Trophoblast cell (in vitro differentiated cells and primary cell): Measurements from ENCODE around the gene SEL1L.
"Not testable (repeated sequence)": the region's sequence is repeated elsewhere in the genome, so short reads cannot be mapped to it uniquely, and the experiment has no call there.

ENCODE experiments used
- DNase-seq, 2 donors: peaks; one replicate each; pipeline ENCODE4 v3.0.0-alpha.2; 2016
- H2AFZ ChIP-seq: 2 replicates; pipeline ENCODE4 v1.6.1; 2013; ENCODE audit warnings: low read length, moderate library complexity, mild to moderate bottlenecking; ENCODE audit not compliant: insufficient read depth, poor library complexity
- H2AK5ac ChIP-seq: 2 replicates; pipeline ENCODE4 v1.6.1; 2013; ENCODE audit warnings: mild to moderate bottlenecking, low read length
- H2BK120ac ChIP-seq: 2 replicates; pipeline ENCODE4 v1.6.1; 2013; ENCODE audit warnings: low read length, mild to moderate bottlenecking, moderate library complexity; ENCODE audit not compliant: insufficient read depth, poor library complexity
- H2BK12ac ChIP-seq: 2 replicates; pipeline ENCODE4 v1.6.1; 2013; ENCODE audit warnings: mild to moderate bottlenecking, low read length, moderate library complexity
- H2BK5ac ChIP-seq: 2 replicates; pipeline ENCODE4 v1.6.1; 2013; ENCODE audit warnings: low read length, low read depth, moderate library complexity, mild to moderate bottlenecking; ENCODE audit not compliant: poor library complexity
- H3K14ac ChIP-seq: 2 replicates; pipeline ENCODE4 v1.6.1; 2013; ENCODE audit warnings: mild to moderate bottlenecking, low read length
- H3K18ac ChIP-seq: 2 replicates; pipeline ENCODE4 v1.6.1; 2013; ENCODE audit warnings: mild to moderate bottlenecking, low read length
- H3K23ac ChIP-seq: 2 replicates; pipeline ENCODE4 v1.6.1; 2013; ENCODE audit warnings: low read length
- H3K27ac ChIP-seq: 2 replicates; pipeline ENCODE4 v1.5.1; 2013; ENCODE audit warnings: low read depth, mild to moderate bottlenecking, inconsistent platforms, low read length, moderate library complexity
- H3K27me3 ChIP-seq: 2 replicates; pipeline ENCODE4 v1.6.1; 2013; ENCODE audit warnings: inconsistent platforms, mild to moderate bottlenecking, low read length, moderate library complexity; ENCODE audit not compliant: insufficient read depth
- H3K36me3 ChIP-seq, 2 experiments: 1 replicate in 1 of 2; 2 replicates in 1 of 2; pipeline ENCODE4 v1.6.1; 2013; ENCODE audit warnings: low read length in 2 of 2, mild to moderate bottlenecking in 2 of 2, moderate library complexity in 1 of 2; ENCODE audit not compliant: insufficient read depth in 2 of 2, control insufficient read depth in 1 of 2
- H3K4ac ChIP-seq: 2 replicates; pipeline ENCODE4 v1.6.1; 2013; ENCODE audit warnings: low read depth, mild to moderate bottlenecking, low read length, moderate library complexity
- H3K4me1 ChIP-seq, 2 experiments: 1 replicate in 1 of 2; 2 replicates in 1 of 2; pipeline ENCODE4 v1.6.1; 2013; ENCODE audit warnings: low read length in 2 of 2, mild to moderate bottlenecking in 2 of 2, moderate library complexity in 1 of 2; ENCODE audit not compliant: insufficient read depth in 2 of 2, control insufficient read depth in 1 of 2
- H3K4me2 ChIP-seq: 2 replicates; pipeline ENCODE4 v1.6.1; 2013; ENCODE audit warnings: inconsistent platforms, mild to moderate bottlenecking, low read length, moderate library complexity
- H3K4me3 ChIP-seq: 2 replicates; pipeline ENCODE4 v1.5.1; 2013; ENCODE audit warnings: mild to moderate bottlenecking, low read depth, low read length, inconsistent platforms
- H3K79me1 ChIP-seq: one replicate; pipeline ENCODE4 v1.6.1; 2013; ENCODE audit warnings: low read length
- H3K79me2 ChIP-seq: 2 replicates; pipeline ENCODE4 v1.6.1; 2013; ENCODE audit warnings: low read length, mild to moderate bottlenecking; ENCODE audit not compliant: control insufficient read depth, insufficient read depth, poor library complexity
- H3K9ac ChIP-seq: 2 replicates; pipeline ENCODE4 v1.6.1; 2013; ENCODE audit warnings: mild to moderate bottlenecking, low read length
- H3K9me3 ChIP-seq: 2 replicates; pipeline ENCODE4 v1.6.1; 2013; ENCODE audit warnings: low read depth, mild to moderate bottlenecking, control low read depth, inconsistent platforms, low read length; ENCODE audit not compliant: insufficient read depth
- H4K12ac ChIP-seq: 2 replicates; pipeline ENCODE4 v1.6.1; 2013; ENCODE audit warnings: low read depth, mild to moderate bottlenecking, low read length, moderate library complexity
- H4K8ac ChIP-seq: 2 replicates; pipeline ENCODE4 v1.6.1; 2013; ENCODE audit warnings: low read depth, mild to moderate bottlenecking, low read length, moderate library complexity
- H4K91ac ChIP-seq: one replicate; pipeline ENCODE4 v1.6.1; 2013; ENCODE audit warnings: low read depth, mild to moderate bottlenecking, low read length, moderate library complexity
- WGBS: extraction: QIAGEN DNeasy Blood & Tissue Kit; methylation state at CpG from one replicate; pipeline ENCODE4 v1.1.7; 2013; ENCODE audit warnings: missing lambda C conversion rate; ENCODE audit not compliant: insufficient read length, insufficient coverage; ENCODE audit errors: extremely low coverage; 5-methylcytosine and 5-hydroxymethylcytosine counted together

The SEL1L gene

GRCh38 chr14:81551471-81551870 lies 17.8 kb upstream of the SEL1L start:
- no peak overlapping the region for H3K9ac ChIP-seq
- H2BK12ac ChIP-seq: no peak overlapping the region
- H4K12ac ChIP-seq: no peak overlapping the region
- no peak overlapping the region for H4K8ac ChIP-seq
- no peak overlapping the region for H3K14ac ChIP-seq
- no peak overlapping the region for H3K4me3 ChIP-seq
- no peak overlapping the region for H3K23ac ChIP-seq
- H2AK5ac ChIP-seq: no peak overlapping the region
- H3K4me1 ChIP-seq: no peaks in the 10 kb centered on the region
- no peak overlapping the region for H2BK5ac ChIP-seq
- no peaks in the 10 kb centered on the region for H3K79me2 ChIP-seq
- no peaks in the 10 kb centered on the region for H3K36me3 ChIP-seq
- H3K18ac ChIP-seq: no peak overlapping the region
- no peak overlapping the region for H4K91ac ChIP-seq
- no peaks in the 10 kb centered on the region for H3K9me3 ChIP-seq
- DNase-seq: no peak
- H2AFZ ChIP-seq: no peak overlapping the region
- no CpG with 5 or more reads among the region's 3 CpGs for WGBS
- H3K4me2 ChIP-seq: no peak overlapping the region
- H3K79me1 ChIP-seq: no peaks in the 10 kb centered on the region
- no peaks in the 10 kb centered on the region for H3K27me3 ChIP-seq
- no peak overlapping the region for H2BK120ac ChIP-seq
- H3K27ac ChIP-seq: no peak overlapping the region
- H3K4ac ChIP-seq: no peak overlapping the region

GRCh38 chr14:81550001-81550637 lies 16.5 kb upstream of the SEL1L start:
- no CpG with 5 or more reads among the region's 4 CpGs for WGBS
- Histone ChIP-seq H3K27me3 (no peaks in the 10 kb centered on the region), H3K36me3 (no peaks in the 10 kb centered on the region), H2BK120ac (no peak overlapping the region), H3K4me1 (no peaks in the 10 kb centered on the region), H3K79me2 (no peaks in the 10 kb centered on the region), H2AFZ (no peak overlapping the region), H4K91ac (no peak overlapping the region), H3K9ac (no peak overlapping the region), H3K79me1 (no peaks in the 10 kb centered on the region), H3K27ac (no peak overlapping the region), H2AK5ac (no peak overlapping the region), H3K4ac (no peak overlapping the region), H3K23ac (no peak overlapping the region), H3K4me2 (no peak overlapping the region), H4K8ac (no peak overlapping the region), H2BK5ac (no peak overlapping the region), H2BK12ac (no peak overlapping the region), H3K18ac (no peak overlapping the region), H4K12ac (no peak overlapping the region), H3K4me3 (no peak overlapping the region), H3K9me3 (no peaks in the 10 kb centered on the region), H3K14ac (no peak overlapping the region)
- DNase-seq: no peak

GRCh38 chr14:81541206-81541605 lies 7.6 kb upstream of the SEL1L start:
- not testable (repeated sequence) for H3K4me3 ChIP-seq, H3K9ac ChIP-seq, H3K23ac ChIP-seq, H2AK5ac ChIP-seq, H2BK12ac ChIP-seq, H3K27me3 ChIP-seq, H3K4ac ChIP-seq, H4K12ac ChIP-seq, H3K14ac ChIP-seq, H3K79me1 ChIP-seq, H3K4me2 ChIP-seq, H3K27ac ChIP-seq, H2BK5ac ChIP-seq, DNase-seq, H2AFZ ChIP-seq, H3K18ac ChIP-seq, H3K9me3 ChIP-seq, H3K79me2 ChIP-seq, H4K8ac ChIP-seq, H2BK120ac ChIP-seq, H3K4me1 ChIP-seq, H4K91ac ChIP-seq, H3K36me3 ChIP-seq
- WGBS: no CpG with 5 or more reads among the region's 5 CpGs

GRCh38 chr14:81537193-81537592 lies 3.5 kb upstream of the SEL1L start:
- no peak overlapping the region for H4K12ac ChIP-seq
- no peak overlapping the region for H2BK120ac ChIP-seq
- no peak overlapping the region for H3K9ac ChIP-seq
- no peaks in the 10 kb centered on the region for H3K4me1 ChIP-seq
- no peak overlapping the region for H3K4ac ChIP-seq
- no peak overlapping the region for H2BK5ac ChIP-seq
- WGBS: no CpG with 5 or more reads among the region's 2 CpGs
- H3K14ac ChIP-seq: no peak overlapping the region
- H3K27ac ChIP-seq: no peak overlapping the region
- no peak overlapping the region for H3K4me2 ChIP-seq
- no peak overlapping the region for H2BK12ac ChIP-seq
- H3K23ac ChIP-seq: no peak overlapping the region
- H3K79me1 ChIP-seq: peaks cover 5% of the 10 kb centered on the region
- peaks cover 8% of the 10 kb centered on the region for H3K79me2 ChIP-seq
- H4K91ac ChIP-seq: no peak overlapping the region
- H4K8ac ChIP-seq: no peak overlapping the region
- no peak overlapping the region for H2AK5ac ChIP-seq
- peaks cover 3% of the 10 kb centered on the region for H3K9me3 ChIP-seq
- H3K27me3 ChIP-seq: no peaks in the 10 kb centered on the region
- no peak overlapping the region for H2AFZ ChIP-seq
- no peaks in the 10 kb centered on the region for H3K36me3 ChIP-seq
- no peak for DNase-seq
- no peak overlapping the region for H3K18ac ChIP-seq
- no peak overlapping the region for H3K4me3 ChIP-seq
